H1 (cell line): Measurements from ENCODE around the gene HUWE1. TPM values are rescaled to one million over a fixed set of nuclear protein-coding genes. Genes with fewer than 3 reads are reported as not detected.

Source experiments
- CTCF ChIA-PET: fragments of 300-600 bp; sonication (Branson Sonifier 250); formaldehyde crosslinking; loops from one replicate; lab custom pipeline; 2021; ENCODE audit not compliant: partially characterized antibody; lab: Charles Lee
- POLR2A ChIA-PET: fragments of 300-600 bp; sonication (Branson Sonifier 250); formaldehyde crosslinking; loops from one replicate; lab custom pipeline; 2021; ENCODE audit warnings: inconsistent platforms; ENCODE audit not compliant: partially characterized antibody; lab: Charles Lee
- DNase-seq, 2 experiments: peaks; one replicate each; pipeline versions ENCODE4 v3.0.0 to v3.0.0-alpha.2; 2010 to 2022; ENCODE audit warnings: low spot score in 2 of 2, low read depth in 1 of 2, mixed read lengths in 1 of 2
- FAIRE-seq: peaks from 2 replicates; lab custom pipeline; 2011; peaks lifted over from hg19 to GRCh38; lab: Jason Lieb, UNC
- H2AFZ ChIP-seq: 2 replicates; pipeline ENCODE4 v1.8.1; 2012; ENCODE audit warnings: low read length, inconsistent platforms
- H2AK5ac ChIP-seq: 2 replicates; pipeline ENCODE4 v1.6.1; 2013; ENCODE audit warnings: low read depth, low read length
- H2BK120ac ChIP-seq: replicated peaks from 2 replicates; pipeline ENCODE3; 2013; ENCODE audit warnings: low read depth, low read length, inconsistent platforms
- H2BK12ac ChIP-seq: 2 replicates; pipeline ENCODE4 v1.6.1; 2013; ENCODE audit warnings: low read depth, low read length
- H2BK15ac ChIP-seq: 2 replicates; pipeline ENCODE4 v1.6.1; 2013; ENCODE audit warnings: low read length
- H2BK20ac ChIP-seq: 2 replicates; pipeline ENCODE4 v1.6.1; 2013; ENCODE audit warnings: low read length
- H2BK5ac ChIP-seq: 2 replicates; pipeline ENCODE4 v1.6.1; 2013; ENCODE audit warnings: low read depth, low read length
- H3K14ac ChIP-seq: 2 replicates; pipeline ENCODE4 v1.6.1; 2013; ENCODE audit warnings: inconsistent platforms; ENCODE audit not compliant: insufficient read length
- H3K18ac ChIP-seq: 2 replicates; pipeline ENCODE4 v1.6.1; 2013; ENCODE audit warnings: low read length; ENCODE audit errors: extremely low read depth
- H3K23ac ChIP-seq: 2 replicates; pipeline ENCODE4 v1.6.1; 2013; ENCODE audit warnings: inconsistent platforms; ENCODE audit not compliant: insufficient read length
- H3K23me2 ChIP-seq: 2 replicates; pipeline ENCODE4 v1.6.1; 2013; ENCODE audit warnings: low read depth, low read length
- H3K27ac ChIP-seq: 2 replicates; pipeline ENCODE4 v1.6.1; 2011; ENCODE audit warnings: low read depth, low read length, inconsistent platforms
- H3K27me3 ChIP-seq, 4 experiments: replicated peaks in 1 of 4; 1 replicate in 1 of 4; 2 replicates in 3 of 4; pipeline versions ENCODE4 v1.6.1 to v1.8.1; 2011 to 2013; ENCODE audit warnings: low read length in 3 of 4, mild to moderate bottlenecking in 3 of 4, inconsistent platforms in 2 of 4, mixed read lengths in 2 of 4, moderate library complexity in 1 of 4; ENCODE audit not compliant: control insufficient read depth in 3 of 4, insufficient read depth in 3 of 4; ENCODE audit errors: extremely low read depth in 1 of 4
- H3K36me3 ChIP-seq, 4 experiments: 2 replicates each; pipeline versions ENCODE4 v1.6.1 to v1.8.1; 2011 to 2013; ENCODE audit warnings: mild to moderate bottlenecking in 4 of 4, low read length in 3 of 4, moderate library complexity in 2 of 4, control low read depth in 1 of 4, inconsistent platforms in 1 of 4; ENCODE audit not compliant: insufficient read depth in 4 of 4, control insufficient read depth in 2 of 4
- H3K4ac ChIP-seq: replicated peaks from 2 replicates; pipeline ENCODE3; 2013; ENCODE audit warnings: low read length, low read depth, mixed read lengths, inconsistent platforms; ENCODE audit not compliant: insufficient read length
- H3K4me1 ChIP-seq, 4 experiments: replicated peaks in 1 of 4; 1 replicate in 1 of 4; 2 replicates in 3 of 4; pipeline versions ENCODE4 v1.6.1 to v1.8.1; 2011 to 2013; ENCODE audit warnings: low read length in 3 of 4, inconsistent platforms in 2 of 4, mixed read lengths in 1 of 4; ENCODE audit not compliant: insufficient read depth in 4 of 4, control insufficient read depth in 3 of 4
- H3K4me2 ChIP-seq, 2 experiments: 2 replicates each; pipeline versions ENCODE4 v1.6.1 to v1.8.1; 2011 to 2013; ENCODE audit warnings: low read depth in 2 of 2, low read length in 2 of 2, control low read depth in 1 of 2, inconsistent platforms in 1 of 2, mild to moderate bottlenecking in 1 of 2; ENCODE audit not compliant: insufficient read depth in 1 of 2
- H3K4me3 ChIP-seq, 4 experiments: fragments of 200-600, 300-600 bp in 1 of 4; sonication (generic), shearing (Covaris generic), sonication (Bioruptor Twin) in 1 of 4; 2 replicates each; pipeline versions ENCODE4 v1.5.1 to v1.8.1; 2011 to 2016; ENCODE audit warnings: low read length in 4 of 4, low read depth in 3 of 4, control low read depth in 2 of 4, inconsistent platforms in 2 of 4, mild to moderate bottlenecking in 2 of 4, mixed read lengths in 1 of 4, moderate library complexity in 1 of 4; ENCODE audit not compliant: insufficient read depth in 2 of 4; ENCODE audit errors: extremely low read depth in 1 of 4
- H3K56ac ChIP-seq: replicated peaks from 2 replicates; pipeline ENCODE3; 2013; ENCODE audit warnings: low read depth, mild to moderate bottlenecking, mixed read lengths, low read length, inconsistent platforms; ENCODE audit not compliant: insufficient read length
- H3K79me1 ChIP-seq: 2 replicates; pipeline ENCODE4 v1.6.1; 2013; ENCODE audit warnings: low read depth, low read length, control low read depth
- H3K79me2 ChIP-seq, 2 experiments: 2 replicates each; pipeline versions ENCODE4 v1.6.1 to v1.8.1; 2012 to 2013; ENCODE audit warnings: low read length in 2 of 2, mild to moderate bottlenecking in 2 of 2, inconsistent platforms in 1 of 2; ENCODE audit not compliant: insufficient read depth in 2 of 2, control insufficient read depth in 1 of 2
- H3K9ac ChIP-seq, 4 experiments: replicated peaks in 1 of 4; 1 replicate in 1 of 4; 2 replicates in 3 of 4; pipeline versions ENCODE4 v1.6.1 to v1.8.1; 2011 to 2013; ENCODE audit warnings: low read depth in 3 of 4, low read length in 3 of 4, control low read depth in 2 of 4, mild to moderate bottlenecking in 2 of 4, moderate library complexity in 2 of 4, inconsistent platforms in 1 of 4; ENCODE audit errors: extremely low read depth in 1 of 4
- H3K9me3 ChIP-seq, 2 experiments: 2 replicates each; pipeline versions ENCODE4 v1.6.1 to v1.8.1; 2012 to 2013; ENCODE audit warnings: mild to moderate bottlenecking in 2 of 2, moderate library complexity in 2 of 2, control low read depth in 1 of 2, inconsistent platforms in 1 of 2, low read depth in 1 of 2, low read length in 1 of 2, mixed read lengths in 1 of 2; ENCODE audit not compliant: insufficient read depth in 2 of 2
- H4K20me1 ChIP-seq, 2 experiments: replicated peaks in 1 of 2; 2 replicates each; pipeline versions ENCODE3 to v1.8.1; 2011 to 2013; ENCODE audit warnings: inconsistent platforms in 2 of 2, low read length in 2 of 2, mild to moderate bottlenecking in 1 of 2; ENCODE audit not compliant: insufficient read depth in 2 of 2, control insufficient read depth in 1 of 2
- H4K5ac ChIP-seq: 2 replicates; pipeline ENCODE4 v1.6.1; 2013; ENCODE audit warnings: low read length, low read depth, mixed read lengths, inconsistent platforms; ENCODE audit not compliant: insufficient read length
- H4K8ac ChIP-seq: 2 replicates; pipeline ENCODE4 v1.8.0; 2013; ENCODE audit warnings: mild to moderate bottlenecking, moderate library complexity, low read length, inconsistent platforms; ENCODE audit not compliant: insufficient read depth; ENCODE audit errors: extremely low read depth
- H4K91ac ChIP-seq: replicated peaks from 2 replicates; pipeline ENCODE3; 2013; ENCODE audit warnings: low read length, mixed read lengths, inconsistent platforms; ENCODE audit not compliant: insufficient read length
- GABPA ChIP-seq: IDR thresholded peaks from 2 replicates; pipeline ENCODE4 v1.6.1; 2011; ENCODE audit warnings: mild to moderate bottlenecking, low read length, moderate library complexity, borderline replicate concordance; ENCODE audit not compliant: insufficient read depth
- KDM1A ChIP-seq: fragments of 200-600, 300-600 bp; sonication (generic); IDR thresholded peaks from 2 replicates; pipeline ENCODE4 v1.7.1; 2016; ENCODE audit warnings: mild to moderate bottlenecking, low read length, borderline replicate concordance
- POU5F1 ChIP-seq: IDR thresholded peaks from 2 replicates; pipeline ENCODE4 v1.6.1; 2011; ENCODE audit warnings: low read depth, mild to moderate bottlenecking, low read length, moderate library complexity
- RXRA ChIP-seq: IDR thresholded peaks from 2 replicates; pipeline ENCODE4 v1.6.1; 2011; ENCODE audit warnings: low read depth, mild to moderate bottlenecking, low read length, moderate library complexity; ENCODE audit not compliant: insufficient read depth
- SRF ChIP-seq: IDR thresholded peaks from 2 replicates; pipeline ENCODE4 v1.6.1; 2011; ENCODE audit warnings: mild to moderate bottlenecking, low read depth, low read length, moderate library complexity
- WGBS, 2 experiments: shearing (Covaris generic) in 1 of 2; methylation state at CpG; one replicate each; pipeline versions ENCODE4 v1.1.6 to v1.1.7; 2013 to 2015; ENCODE audit warnings: low lambda C conversion rate in 2 of 2, mixed read lengths in 2 of 2, inconsistent platforms in 1 of 2, low coverage in 1 of 2, missing lambda C conversion rate in 1 of 2; ENCODE audit not compliant: insufficient replicate concordance in 2 of 2, insufficient coverage in 1 of 2, insufficient read length in 1 of 2; ENCODE audit errors: extremely low coverage in 1 of 2, missing lambda C conversion rate in 1 of 2; 5-methylcytosine and 5-hydroxymethylcytosine counted together
- polyA plus RNA-seq, 7 experiments: library from polyadenylated mRNA; depleted of rRNA in 3 of 7; stranded (reverse) in 5 of 7; unstranded in 2 of 7; fragments of >200 nt in 5 of 7; fragments of 200-250 nt in 2 of 7; gene quantifications; 1 replicate in 5 of 7; 2 replicates in 1 of 7; 4 replicates in 1 of 7; pipeline versions ENCODE4 v1.2.1 to v1.2.3, GENCODE V29; 2011 to 2013; ENCODE audit warnings: missing spikeins in 2 of 7, mixed read lengths in 2 of 7
- total RNA-seq: library from RNA; stranded (reverse); fragmentation: NEBNext Ultra II Directional; extraction: Animal tissue kit (Norgen Biotek cat#: 25700); gene quantifications from 2 replicates; pipeline ENCODE4 v1.2.1, GENCODE V29; 2021

Gene HUWE1
- total and polyA plus RNA-seq, 2 of the 8 experiments (the other 6 are each of a cell fraction or from before 2014, with no cell fraction given), result 114 to 252 TPM

DNA sequence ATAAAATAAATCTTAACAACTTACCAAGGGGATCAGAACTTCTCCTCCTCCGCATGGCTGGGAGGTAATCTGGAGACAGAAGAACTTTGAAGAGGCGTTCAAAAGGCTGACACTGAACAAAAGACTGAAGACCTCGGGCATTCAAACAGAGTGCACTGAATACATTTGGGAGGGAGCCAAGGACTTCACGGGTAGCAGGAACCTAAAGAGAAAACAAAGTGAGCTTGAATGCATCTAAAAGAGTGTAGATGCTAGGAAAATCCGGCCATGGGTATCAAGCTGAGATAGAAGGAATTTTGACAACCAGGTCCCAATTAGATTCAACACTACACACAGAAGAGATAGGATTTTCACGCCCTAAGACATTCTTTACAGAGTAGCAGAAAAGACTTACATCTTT is 69.6 kb downstream of the HUWE1 start:
- no peak overlapping the region for H2AK5ac ChIP-seq
- no peaks in the 10 kb centered on the region for H3K79me2 ChIP-seq
- H3K27me3 ChIP-seq, result no peaks in the 10 kb centered on the region
- WGBS, 2 experiments, result 97% methylated on average over 6 of the region's 6 CpGs; no CpG with 5 or more reads in 1 of the 2 experiments
- H3K23me2 ChIP-seq, result no peaks in the 10 kb centered on the region
- no peak overlapping the region for H3K4ac ChIP-seq
- H3K9ac ChIP-seq, result no peak overlapping the region
- H2BK5ac ChIP-seq, result no peak overlapping the region
- H4K91ac ChIP-seq, result no peak overlapping the region
- POLR2A ChIA-PET, result no interaction called here
- no peak overlapping the region for H4K5ac ChIP-seq
- no peaks in the 10 kb centered on the region for H3K9me3 ChIP-seq
- no peak for DNase-seq
- no peaks in the 10 kb centered on the region for H3K79me1 ChIP-seq
- H2BK15ac ChIP-seq, result no peak overlapping the region
- H3K27ac ChIP-seq, result no peak overlapping the region
- no peak for FAIRE-seq
- H2BK120ac ChIP-seq, result no peak overlapping the region
- H3K56ac ChIP-seq, result no peak overlapping the region
- no peaks in the 10 kb centered on the region for H3K4me1 ChIP-seq
- no peak overlapping the region for H3K14ac ChIP-seq
- peaks cover 14 to 88% (median 47%) of the 10 kb centered on the region in 4 experiments; a peak in 7 of 8 replicates for H3K36me3 ChIP-seq
- no peak overlapping the region for H2AFZ ChIP-seq
- no peak overlapping the region for H2BK12ac ChIP-seq
- H4K20me1 ChIP-seq, result peaks cover 0 to 2% of the 10 kb centered on the region in 2 experiments
- H3K4me2 ChIP-seq, result no peak overlapping the region
- H4K8ac ChIP-seq, result no peak overlapping the region
- CTCF ChIA-PET, result no interaction called here
- no peak overlapping the region for H3K23ac ChIP-seq
- H3K4me3 ChIP-seq, result no peak overlapping the region
- H2BK20ac ChIP-seq, result no peak overlapping the region
- no peak overlapping the region for H3K18ac ChIP-seq
- TF ChIP-seq RXRA, result no peak
- TF ChIP-seq GABPA, result no peak
- TF ChIP-seq SRF, result no peak
- TF ChIP-seq POU5F1, result no peak
- no peak for TF ChIP-seq KDM1A
